ENCODE measurements around the gene PRSS53.

PRSS53 gene

DNA sequence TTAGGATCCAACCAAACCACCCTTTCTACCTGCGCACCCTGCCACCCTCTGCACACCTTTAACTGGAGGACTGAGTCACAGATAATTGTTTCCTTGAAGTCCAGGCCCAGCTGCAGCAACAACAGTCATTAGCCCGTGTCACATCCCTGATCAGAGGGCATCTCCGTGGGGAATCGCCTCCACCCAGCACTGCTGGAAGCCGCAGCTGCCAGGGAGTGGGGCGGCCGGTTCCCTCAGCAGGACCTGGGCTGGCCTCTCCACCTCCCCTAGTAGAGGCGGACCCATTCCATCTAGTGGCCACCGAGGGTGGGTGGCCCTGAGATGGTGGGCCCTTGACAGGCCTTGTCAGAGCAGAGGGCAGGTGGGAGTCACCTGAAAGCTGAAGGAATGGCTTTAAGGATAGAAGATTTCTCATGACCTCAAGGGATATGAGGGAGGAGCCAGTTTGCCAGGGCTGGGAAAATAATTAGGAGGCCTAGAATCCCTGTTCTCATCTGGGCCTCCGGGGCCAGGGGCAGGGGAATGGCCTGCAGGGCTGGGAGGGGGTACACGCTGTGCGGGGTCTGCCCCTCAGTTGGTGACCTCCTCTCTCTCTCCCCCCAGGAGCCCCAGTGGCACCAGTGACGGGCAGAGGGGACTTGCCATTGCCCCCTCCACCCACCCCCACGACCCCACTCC, 6.2 kb downstream of the PRSS53 start:
- H3K27ac ChIP-seq = no peak overlapping the region
- TF ChIP-seq, protein P1, sequence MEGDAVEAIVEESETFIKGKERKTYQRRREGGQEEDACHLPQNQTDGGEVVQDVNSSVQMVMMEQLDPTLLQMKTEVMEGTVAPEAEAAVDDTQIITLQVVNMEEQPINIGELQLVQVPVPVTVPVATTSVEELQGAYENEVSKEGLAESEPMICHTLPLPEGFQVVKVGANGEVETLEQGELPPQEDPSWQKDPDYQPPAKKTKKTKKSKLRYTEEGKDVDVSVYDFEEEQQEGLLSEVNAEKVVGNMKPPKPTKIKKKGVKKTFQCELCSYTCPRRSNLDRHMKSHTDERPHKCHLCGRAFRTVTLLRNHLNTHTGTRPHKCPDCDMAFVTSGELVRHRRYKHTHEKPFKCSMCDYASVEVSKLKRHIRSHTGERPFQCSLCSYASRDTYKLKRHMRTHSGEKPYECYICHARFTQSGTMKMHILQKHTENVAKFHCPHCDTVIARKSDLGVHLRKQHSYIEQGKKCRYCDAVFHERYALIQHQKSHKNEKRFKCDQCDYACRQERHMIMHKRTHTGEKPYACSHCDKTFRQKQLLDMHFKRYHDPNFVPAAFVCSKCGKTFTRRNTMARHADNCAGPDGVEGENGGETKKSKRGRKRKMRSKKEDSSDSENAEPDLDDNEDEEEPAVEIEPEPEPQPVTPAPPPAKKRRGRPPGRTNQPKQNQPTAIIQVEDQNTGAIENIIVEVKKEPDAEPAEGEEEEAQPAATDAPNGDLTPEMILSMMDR (IDR thresholded peaks at IDR 0.05) = no peak
- H3K27me3 ChIP-seq (ENCODE audit: control insufficient read depth, insufficient read depth, low read length) = no peaks in the 10 kb centered on the region
- H3K36me3 ChIP-seq (ENCODE audit: control insufficient read depth, insufficient read depth, low read length) = no peaks in the 10 kb centered on the region
- H3K9ac ChIP-seq = no peak overlapping the region
- no peaks in the 10 kb centered on the region for H3K9me3 ChIP-seq (ENCODE audit: control insufficient read depth, low read length)
- H3K4me3 ChIP-seq (ENCODE audit: low read depth, low read length) = no peak overlapping the region
- no peaks in the 10 kb centered on the region for H3K4me1 ChIP-seq
- no peak overlapping the region for H3K4me2 ChIP-seq (ENCODE audit: low read length)
- H3K79me2 ChIP-seq = peaks cover 21% of the 10 kb centered on the region
- no peak overlapping the region for H2AFZ ChIP-seq

DNA sequence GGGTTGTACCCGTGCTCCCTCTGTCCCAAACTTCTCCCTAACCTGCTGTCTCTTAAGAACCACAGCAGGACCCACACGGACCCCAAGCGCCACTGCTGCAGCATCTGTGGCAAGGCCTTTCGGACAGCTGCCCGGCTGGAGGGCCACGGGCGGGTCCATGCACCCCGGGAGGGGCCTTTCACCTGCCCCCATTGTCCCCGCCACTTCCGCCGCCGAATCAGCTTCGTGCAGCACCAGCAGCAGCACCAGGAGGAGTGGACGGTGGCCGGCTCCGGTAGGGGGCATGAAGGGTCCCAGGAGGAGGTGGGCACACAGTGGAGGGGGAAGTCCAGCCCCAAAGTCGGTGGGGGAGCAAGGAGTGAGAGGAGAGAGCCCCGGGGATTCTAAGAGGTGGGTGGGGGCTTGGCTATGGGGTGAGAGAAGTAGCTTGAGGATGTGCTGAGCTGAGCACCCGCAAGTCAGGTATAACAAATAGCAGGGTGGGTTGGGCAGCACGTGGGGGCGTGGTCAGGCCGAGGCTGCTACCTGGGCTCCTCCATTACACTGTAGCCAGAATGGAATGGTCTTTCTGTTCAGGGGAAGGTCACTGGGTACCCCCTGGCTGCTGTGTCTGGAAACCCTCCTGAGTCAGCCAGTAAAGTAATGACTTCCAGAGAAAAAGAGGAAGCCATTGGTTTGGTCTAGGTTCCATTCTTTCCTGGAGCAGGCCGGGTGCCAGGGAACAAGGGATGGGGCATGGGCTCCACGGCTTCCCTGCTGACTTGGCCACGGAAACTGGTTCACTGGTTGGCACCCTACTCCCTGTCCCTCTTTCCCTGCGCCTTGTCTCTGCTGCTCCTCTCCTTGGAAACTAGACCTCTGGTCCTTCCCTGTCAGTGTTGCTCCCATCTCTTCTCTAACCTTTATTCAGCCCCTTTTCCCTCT, 7.1 kb downstream of the PRSS53 start:
- Histone ChIP-seq H3K27ac (no peak overlapping the region), H2AFZ (no peak overlapping the region), H3K79me2 (peaks cover 21% of the 10 kb centered on the region), H3K4me3 (ENCODE audit: low read depth, low read length) (no peak overlapping the region), H3K9me3 (ENCODE audit: control insufficient read depth, low read length) (no peaks in the 10 kb centered on the region), H3K27me3 (ENCODE audit: control insufficient read depth, insufficient read depth, low read length) (no peaks in the 10 kb centered on the region), H3K9ac (no peak overlapping the region), H3K4me1 (no peaks in the 10 kb centered on the region), H3K4me2 (ENCODE audit: low read length) (no peak overlapping the region), H3K36me3 (ENCODE audit: control insufficient read depth, insufficient read depth, low read length) (no peaks in the 10 kb centered on the region)
- TF ChIP-seq, protein P1 (IDR thresholded peaks at IDR 0.05) = no peak

DNA sequence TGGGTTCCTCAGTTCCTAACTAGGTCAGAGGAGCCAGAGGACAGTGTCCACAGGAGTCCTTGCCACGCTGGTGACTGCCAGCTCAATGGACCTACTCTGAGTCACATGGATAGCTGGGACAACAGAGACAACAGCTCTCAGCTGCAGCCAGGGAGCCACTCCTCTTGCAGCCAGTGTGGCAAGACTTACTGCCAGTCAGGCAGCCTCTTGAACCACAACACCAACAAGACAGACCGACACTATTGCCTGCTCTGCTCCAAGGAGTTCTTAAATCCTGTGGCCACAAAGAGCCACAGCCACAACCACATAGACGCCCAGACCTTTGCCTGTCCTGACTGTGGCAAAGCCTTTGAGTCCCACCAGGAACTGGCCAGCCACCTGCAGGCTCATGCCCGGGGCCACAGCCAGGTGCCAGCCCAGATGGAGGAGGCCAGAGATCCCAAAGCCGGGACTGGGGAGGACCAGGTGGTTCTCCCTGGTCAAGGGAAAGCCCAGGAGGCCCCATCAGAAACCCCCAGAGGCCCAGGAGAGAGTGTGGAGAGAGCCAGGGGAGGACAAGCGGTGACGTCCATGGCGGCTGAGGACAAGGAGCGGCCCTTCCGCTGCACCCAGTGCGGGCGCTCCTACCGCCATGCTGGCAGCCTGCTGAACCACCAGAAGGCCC, 7.9 kb downstream of the PRSS53 start:
- no peak overlapping the region for H2AFZ ChIP-seq
- H3K4me1 ChIP-seq = no peaks in the 10 kb centered on the region
- no peak overlapping the region for H3K4me2 ChIP-seq (ENCODE audit: low read length)
- H3K79me2 ChIP-seq = peaks cover 21% of the 10 kb centered on the region
- H3K27me3 ChIP-seq (ENCODE audit: control insufficient read depth, insufficient read depth, low read length) = no peaks in the 10 kb centered on the region
- TF ChIP-seq, protein P1 (IDR thresholded peaks at IDR 0.05) = no peak
- no peaks in the 10 kb centered on the region for H3K36me3 ChIP-seq (ENCODE audit: control insufficient read depth, insufficient read depth, low read length)
- no peak overlapping the region for H3K9ac ChIP-seq
- H3K9me3 ChIP-seq (ENCODE audit: control insufficient read depth, low read length) = no peaks in the 10 kb centered on the region
- H3K4me3 ChIP-seq (ENCODE audit: low read depth, low read length) = no peak overlapping the region
- H3K27ac ChIP-seq = no peak overlapping the region

DNA sequence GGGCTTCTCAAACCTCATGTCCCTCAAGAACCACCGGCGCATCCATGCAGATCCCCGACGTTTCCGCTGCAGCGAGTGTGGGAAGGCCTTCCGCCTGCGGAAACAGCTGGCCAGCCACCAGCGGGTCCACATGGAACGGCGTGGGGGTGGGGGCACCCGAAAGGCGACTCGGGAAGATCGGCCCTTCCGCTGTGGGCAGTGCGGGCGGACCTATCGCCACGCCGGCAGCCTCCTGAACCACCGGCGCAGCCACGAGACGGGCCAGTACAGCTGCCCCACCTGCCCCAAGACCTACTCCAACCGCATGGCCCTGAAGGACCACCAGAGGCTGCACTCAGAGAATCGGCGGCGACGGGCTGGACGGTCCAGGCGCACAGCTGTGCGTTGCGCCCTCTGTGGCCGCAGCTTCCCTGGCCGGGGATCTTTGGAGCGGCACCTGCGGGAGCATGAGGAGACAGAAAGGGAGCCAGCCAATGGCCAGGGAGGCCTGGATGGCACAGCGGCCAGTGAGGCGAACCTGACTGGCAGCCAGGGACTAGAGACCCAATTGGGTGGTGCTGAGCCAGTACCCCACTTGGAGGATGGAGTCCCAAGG, 8.6 kb downstream of the PRSS53 start:
- H3K4me1 ChIP-seq = no peaks in the 10 kb centered on the region
- no peaks in the 10 kb centered on the region for H3K36me3 ChIP-seq (ENCODE audit: control insufficient read depth, insufficient read depth, low read length)
- H2AFZ ChIP-seq = no peak overlapping the region
- H3K79me2 ChIP-seq = peaks cover 21% of the 10 kb centered on the region
- H3K9ac ChIP-seq = no peak overlapping the region
- H3K27me3 ChIP-seq (ENCODE audit: control insufficient read depth, insufficient read depth, low read length) = no peaks in the 10 kb centered on the region
- no peak overlapping the region for H3K27ac ChIP-seq
- H3K9me3 ChIP-seq (ENCODE audit: control insufficient read depth, low read length) = no peaks in the 10 kb centered on the region
- TF ChIP-seq, protein P1 (IDR thresholded peaks at IDR 0.05) = no peak
- H3K4me3 ChIP-seq (ENCODE audit: low read depth, low read length) = no peak overlapping the region
- no peak overlapping the region for H3K4me2 ChIP-seq (ENCODE audit: low read length)

Measured in parathyroid adenoma (tissue), 2 donors.